Measurements from ENCODE around the gene MSI1.

DNA sequence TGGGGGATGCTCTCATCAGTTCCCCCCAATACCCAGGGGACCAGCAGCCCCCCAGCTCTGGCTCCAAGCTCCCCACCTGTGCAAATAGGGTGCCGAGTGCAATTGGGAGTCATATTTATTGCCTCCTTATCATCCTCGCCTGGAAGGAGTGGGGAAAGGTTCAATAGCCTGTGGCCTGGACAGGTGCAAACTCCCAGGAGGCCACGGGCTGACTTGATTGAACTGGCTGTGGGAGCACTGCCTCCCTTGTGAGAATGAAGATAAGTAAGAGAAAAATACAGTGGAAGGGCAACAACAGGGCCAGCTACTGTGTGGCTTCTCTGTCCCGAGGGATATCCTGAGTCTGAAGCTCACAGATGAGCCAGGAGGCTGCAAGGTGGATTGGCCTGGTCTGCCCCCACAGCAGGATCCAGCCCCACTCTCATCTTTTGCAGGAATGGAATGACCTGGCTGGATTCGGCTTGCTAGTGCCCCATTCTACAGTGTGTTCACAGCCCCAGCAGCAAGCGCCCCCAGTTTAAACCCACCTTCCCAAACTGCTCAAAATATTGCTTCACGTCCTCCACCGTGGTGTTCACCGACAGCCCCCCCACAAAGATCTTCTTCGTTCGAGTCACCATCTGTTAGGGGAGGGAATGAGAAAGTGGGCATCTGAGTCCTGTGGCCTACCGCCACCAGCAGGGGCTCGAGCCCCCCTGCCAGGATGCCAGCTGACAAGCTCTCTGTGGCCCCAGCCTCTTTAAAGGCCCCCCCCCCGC, 6.3 kb downstream of the MSI1 start:
- no peak for TF ChIP-seq YY1 (IDR thresholded peaks at IDR 0.05; ENCODE audit: low read depth)
- TF ChIP-seq EP300 (IDR thresholded peaks at IDR 0.05; ENCODE audit: borderline replicate concordance) = no peak
- no peak for TF ChIP-seq USF1 (IDR thresholded peaks at IDR 0.05)
- no peak for TF ChIP-seq ZBTB7A (IDR thresholded peaks at IDR 0.05; ENCODE audit: low read depth)
- no peak for TF ChIP-seq TCF12 (IDR thresholded peaks at IDR 0.05; ENCODE audit: low read depth)
- TF ChIP-seq FOXM1 (IDR thresholded peaks at IDR 0.05; ENCODE audit: borderline replicate concordance, low read depth) = no peak
- no peak for TF ChIP-seq REST (IDR thresholded peaks at IDR 0.05; ENCODE audit: low read depth)
- no peak for TF ChIP-seq NFIC (IDR thresholded peaks at IDR 0.05)
- TF ChIP-seq, protein P1, sequence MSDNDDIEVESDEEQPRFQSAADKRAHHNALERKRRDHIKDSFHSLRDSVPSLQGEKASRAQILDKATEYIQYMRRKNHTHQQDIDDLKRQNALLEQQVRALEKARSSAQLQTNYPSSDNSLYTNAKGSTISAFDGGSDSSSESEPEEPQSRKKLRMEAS (IDR thresholded peaks at IDR 0.05) = no peak
- no peak for TF ChIP-seq CEBPB (IDR thresholded peaks at IDR 0.05)

All from Ishikawa (cell line).